ENCODE data around the gene ANO1. TPM values are rescaled to one million over a fixed set of nuclear protein-coding genes. Genes with fewer than 3 reads are reported as not detected.
A peak's percentile ranks its signal among the peaks of the same experiment; 100 is the strongest.

Gene ANO1
- total RNA-seq, 2 donors from 2014 or later: 10.2 to 29.4 TPM

- no peaks in the 10 kb centered on the region for H3K9me3 ChIP-seq
- no peak for DNase-seq (ENCODE audit: low spot score)
These were observed 32.5 kb downstream of the ANO1 start for GRCh38 chr11:70110538-70111055.

GRCh38 chr11:70111269-70112016 is 33.3 kb downstream of the ANO1 start:
- peak; percentile 65 for DNase-seq (ENCODE audit: low spot score)
- H3K9me3 ChIP-seq: no peaks in the 10 kb centered on the region
- H3K36me3 ChIP-seq: no peaks in the 10 kb centered on the region
- TF ChIP-seq CTCF (IDR thresholded peaks at IDR 0.05): no peak
- no peaks in the 10 kb centered on the region for H3K27me3 ChIP-seq
- no peak overlapping the region for H3K4me3 ChIP-seq
- peak overlapping the region; percentile 70 to 75 for H3K27ac ChIP-seq
- H3K4me1 ChIP-seq: peaks cover 0 to 16% of the 10 kb centered on the region in 2 donors

More at GRCh38 chr11:70110538-70111055, 32.5 kb downstream of the ANO1 start:
- H3K27me3 ChIP-seq: no peaks in the 10 kb centered on the region
- no peaks in the 10 kb centered on the region for H3K36me3 ChIP-seq
- peaks cover 0 to 16% of the 10 kb centered on the region in 2 donors for H3K4me1 ChIP-seq
- H3K27ac ChIP-seq: peak overlapping the region; percentile 70 to 75
- no peak overlapping the region for H3K4me3 ChIP-seq
- TF ChIP-seq CTCF (IDR thresholded peaks at IDR 0.05): no peak

- H3K27me3 ChIP-seq: no peaks in the 10 kb centered on the region
- no peaks in the 10 kb centered on the region for H3K36me3 ChIP-seq
- H3K9me3 ChIP-seq: no peaks in the 10 kb centered on the region
- DNase-seq (ENCODE audit: low spot score): no peak
- no peak for TF ChIP-seq CTCF (IDR thresholded peaks at IDR 0.05)
- no peak overlapping the region for H3K4me3 ChIP-seq
- H3K27ac ChIP-seq: peak overlapping the region; percentile 70 to 75
- H3K4me1 ChIP-seq: peaks cover 0 to 16% of the 10 kb centered on the region in 2 donors
These were observed 33.9 kb downstream of the ANO1 start for GRCh38 chr11:70112017-70112434.

- DNase-seq (ENCODE audit: low spot score): no peak
- no peak for TF ChIP-seq CTCF (IDR thresholded peaks at IDR 0.05)
- peak overlapping the region in 1 of 2 donors; percentile 7 for H3K27ac ChIP-seq
- H3K9me3 ChIP-seq: no peaks in the 10 kb centered on the region
- H3K4me3 ChIP-seq: no peak overlapping the region
- H3K27me3 ChIP-seq: no peaks in the 10 kb centered on the region
- peaks cover 0 to 16% of the 10 kb centered on the region in 2 donors for H3K4me1 ChIP-seq
- no peaks in the 10 kb centered on the region for H3K36me3 ChIP-seq
These were observed 35.7 kb downstream of the ANO1 start for GRCh38 chr11:70113801-70114200.

- Histone ChIP-seq H3K36me3 (no peaks in the 10 kb centered on the region), H3K27ac (no peak overlapping the region)
These were observed 37.7 kb downstream of the ANO1 start for GRCh38 chr11:70115778-70116177.

More at GRCh38 chr11:70115778-70116177, 37.7 kb downstream of the ANO1 start:
- H3K27me3 ChIP-seq: no peaks in the 10 kb centered on the region
- no peak for TF ChIP-seq CTCF (IDR thresholded peaks at IDR 0.05)
- H3K9me3 ChIP-seq: no peaks in the 10 kb centered on the region
- H3K4me1 ChIP-seq: peaks cover 0 to 16% of the 10 kb centered on the region in 2 donors
- H3K4me3 ChIP-seq: no peak overlapping the region
- DNase-seq (ENCODE audit: low spot score): no peak

All from right atrium auricular region (tissue), 2 donors.